ENCODE data around the gene TNFRSF9. TPM values are rescaled to one million over a fixed set of nuclear protein-coding genes. Genes with fewer than 3 reads are reported as not detected.

The TNFRSF9 gene
- total RNA-seq, 2 experiments from 2014 or later = 2.7 to 3.2 TPM

DNA sequence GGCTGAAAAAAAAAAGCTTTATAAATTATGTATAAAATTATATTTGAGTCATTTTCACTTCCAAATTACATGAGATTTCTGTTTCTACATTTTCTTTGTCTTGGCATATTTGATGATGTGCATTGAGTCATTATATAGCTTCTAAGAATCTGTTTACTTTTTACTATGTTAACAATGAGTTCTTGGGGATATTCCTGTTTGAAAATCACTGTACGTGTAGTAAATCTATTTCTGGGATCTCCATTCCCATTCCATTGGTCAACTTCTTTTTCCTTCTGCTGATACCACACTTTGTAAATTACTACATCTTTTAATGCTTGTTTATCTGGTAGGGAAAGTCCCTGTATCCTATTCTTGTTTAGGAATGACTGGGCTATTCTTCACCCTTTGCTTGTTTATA lies 43.6 kb downstream of the TNFRSF9 start:
- no peaks in the 10 kb centered on the region for H3K36me3 Mint-ChIP-seq
- H3K9me3 Mint-ChIP-seq = no peaks in the 10 kb centered on the region
- DNase-seq (no peak), ATAC-seq (ENCODE audit: low read depth) (no peak)
- no peak overlapping the region for H3K27ac Mint-ChIP-seq
- H3K4me3 Mint-ChIP-seq = no peak overlapping the region
- no peaks in the 10 kb centered on the region for H3K27me3 Mint-ChIP-seq
- H3K4me1 Mint-ChIP-seq = peaks cover 9% of the 10 kb centered on the region
- POLR2A ChIA-PET = no interaction called here

DNA sequence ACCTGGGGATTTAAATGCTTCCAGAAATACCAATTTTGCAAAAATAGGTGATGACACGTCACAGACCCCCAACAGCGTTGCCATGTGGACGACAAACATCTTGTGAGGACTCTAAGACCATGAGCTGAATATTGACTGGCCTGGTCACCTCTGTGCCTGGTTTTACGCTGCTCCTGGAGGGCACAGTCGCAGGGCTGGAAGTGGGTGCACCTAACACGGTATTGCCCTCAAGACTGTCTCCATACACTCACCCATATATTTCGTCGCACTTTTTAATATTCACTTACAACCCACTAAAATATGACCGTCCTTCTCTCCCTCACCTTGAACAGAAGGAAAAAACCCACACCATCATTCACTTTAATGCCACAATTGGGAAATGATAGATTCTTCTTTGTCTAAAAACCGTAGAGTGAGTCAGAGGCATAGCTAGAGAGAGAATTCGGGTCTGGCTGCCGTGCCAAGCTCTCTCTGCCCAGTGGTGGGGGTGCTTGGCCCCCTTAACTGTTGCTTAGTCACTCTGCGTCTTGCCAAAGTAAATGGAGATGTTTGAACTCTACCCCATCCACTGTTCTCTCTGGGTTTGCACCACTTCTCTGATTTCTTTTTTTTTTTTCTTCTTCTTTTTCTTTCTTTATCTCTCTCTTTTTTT lies 47.0 kb downstream of the TNFRSF9 start:
- DNase-seq (no peak), ATAC-seq (ENCODE audit: low read depth) (no peak)
- no peaks in the 10 kb centered on the region for H3K36me3 Mint-ChIP-seq
- H3K4me1 Mint-ChIP-seq = no peaks in the 10 kb centered on the region
- POLR2A ChIA-PET = no interaction called here
- no peak overlapping the region for H3K27ac Mint-ChIP-seq
- H3K9me3 Mint-ChIP-seq = peaks cover 3% of the 10 kb centered on the region
- H3K27me3 Mint-ChIP-seq = peaks cover 3% of the 10 kb centered on the region
- H3K4me3 Mint-ChIP-seq = no peak overlapping the region

GRCh38 chr1:7891804-7892203 lies 48.8 kb downstream of the TNFRSF9 start:
- Mint-ChIP-seq H3K27me3 (peaks cover 11% of the 10 kb centered on the region), H3K36me3 (no peaks in the 10 kb centered on the region), H3K4me1 (no peaks in the 10 kb centered on the region), H3K4me3 (no peak overlapping the region), H3K27ac (no peak overlapping the region), H3K9me3 (peaks cover 3% of the 10 kb centered on the region)
- DNase-seq (no peak), ATAC-seq (ENCODE audit: low read depth) (no peak)
- POLR2A ChIA-PET = no interaction called here

GRCh38 chr1:7890853-7891252 lies 49.8 kb downstream of the TNFRSF9 start:
- Mint-ChIP-seq H3K9me3 (peaks cover 3% of the 10 kb centered on the region), H3K36me3 (no peaks in the 10 kb centered on the region), H3K27ac (no peak overlapping the region), H3K4me1 (no peaks in the 10 kb centered on the region), H3K27me3 (peaks cover 11% of the 10 kb centered on the region), H3K4me3 (no peak overlapping the region)
- no peak for DNase-seq
- ATAC-seq (ENCODE audit: low read depth) = no peak
- POLR2A ChIA-PET = no interaction called here

DNA sequence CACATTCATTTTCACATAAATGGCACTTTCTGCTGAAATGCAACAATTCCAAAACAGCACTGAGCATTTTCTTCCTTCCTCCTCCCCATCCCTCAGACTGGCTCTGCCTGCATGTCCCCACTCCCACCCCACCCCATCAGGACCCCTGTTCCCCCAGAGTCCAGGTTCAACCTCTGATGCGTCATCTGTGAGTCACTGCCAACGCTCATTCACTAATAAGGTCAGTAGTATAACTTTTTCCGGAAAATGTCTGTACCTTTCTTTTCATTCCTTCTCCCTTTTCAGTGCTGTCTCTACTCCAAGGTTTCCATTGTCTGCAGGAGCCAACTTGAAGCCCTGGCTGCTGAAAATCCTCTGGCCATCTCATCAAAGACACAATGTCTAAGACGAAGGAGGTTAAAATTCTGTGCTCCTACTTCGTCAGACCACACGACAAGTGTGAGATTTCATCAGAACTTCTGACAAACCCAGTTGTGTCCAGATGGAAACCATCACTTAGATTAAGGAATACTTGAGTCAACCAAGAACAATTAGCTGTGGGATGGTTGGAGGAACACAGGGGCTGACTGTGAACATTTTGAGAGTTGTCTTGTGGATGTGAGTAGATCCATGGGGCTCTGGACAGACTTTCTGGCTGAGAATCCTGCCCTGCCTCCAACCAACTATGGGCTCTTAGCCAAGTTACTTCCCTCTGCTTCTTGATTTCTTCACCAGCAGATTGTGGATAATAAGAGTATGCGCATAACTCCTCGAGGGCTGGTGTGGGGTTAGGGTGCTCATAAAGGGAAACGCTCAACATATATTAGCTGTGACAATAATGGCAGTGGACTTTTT lies 52.2 kb downstream of the TNFRSF9 start:
- Mint-ChIP-seq H3K27me3 (peaks cover 16% of the 10 kb centered on the region), H3K9me3 (peaks cover 8% of the 10 kb centered on the region), H3K36me3 (peaks cover 1% of the 10 kb centered on the region), H3K4me3 (no peak overlapping the region), H3K27ac (no peak overlapping the region), H3K4me1 (no peaks in the 10 kb centered on the region)
- ATAC-seq (ENCODE audit: low read depth) (no peak), DNase-seq (no peak)
- POLR2A ChIA-PET = no interaction called here

GRCh38 chr1:7886405-7886745 lies 54.3 kb downstream of the TNFRSF9 start:
- no peak overlapping the region for H3K27ac Mint-ChIP-seq
- POLR2A ChIA-PET = no interaction called here
- no peak overlapping the region for H3K4me3 Mint-ChIP-seq
- DNase-seq = no peak
- H3K36me3 Mint-ChIP-seq = peaks cover 1% of the 10 kb centered on the region
- peaks cover 16% of the 10 kb centered on the region for H3K27me3 Mint-ChIP-seq
- peaks cover 8% of the 10 kb centered on the region for H3K9me3 Mint-ChIP-seq
- no peaks in the 10 kb centered on the region for H3K4me1 Mint-ChIP-seq
- no peak for ATAC-seq (ENCODE audit: low read depth)

DNA sequence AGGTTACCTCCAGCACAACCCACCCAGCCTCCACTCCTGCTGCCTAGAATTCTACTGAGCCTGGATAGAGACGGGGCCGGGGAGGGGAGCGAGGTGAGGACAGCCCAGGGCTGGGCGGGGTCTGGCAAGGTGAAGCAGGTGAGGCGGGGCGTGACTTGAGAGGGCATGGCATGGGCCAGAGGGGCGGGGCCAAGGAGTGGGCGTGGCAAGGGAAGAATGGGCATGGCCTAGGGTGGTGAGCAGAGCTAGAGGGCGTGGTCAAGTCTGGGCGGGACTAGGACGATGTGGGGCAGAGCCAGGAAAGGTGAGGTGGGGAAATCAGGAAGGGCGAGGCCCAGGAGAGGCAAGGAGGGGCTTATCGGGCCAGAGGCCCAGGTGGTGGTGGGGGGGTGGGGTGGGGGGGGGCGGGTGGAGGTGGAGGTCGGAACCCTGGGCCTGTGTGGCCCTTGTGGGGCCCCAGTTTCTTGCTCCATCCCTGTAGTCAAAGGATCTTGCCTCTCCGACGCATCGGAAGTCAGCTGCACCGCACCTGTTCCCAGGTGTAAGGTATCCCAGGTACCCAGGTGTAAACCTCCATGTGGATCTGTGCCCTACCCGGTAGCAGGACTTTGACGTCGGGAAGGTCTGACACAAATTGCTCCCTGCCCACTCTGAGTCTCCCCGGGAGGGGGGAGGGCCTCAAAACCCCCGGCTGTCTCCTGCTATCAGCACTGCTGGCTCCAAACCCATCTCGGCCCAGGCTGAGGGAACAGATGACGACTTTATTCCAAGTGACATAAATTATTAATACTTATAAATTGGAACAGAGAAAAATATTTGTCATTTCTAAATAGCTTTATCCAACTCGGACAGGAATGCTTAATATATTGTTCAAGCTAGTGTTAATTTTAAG lies 54.9 kb downstream of the TNFRSF9 start:
- Mint-ChIP-seq H3K27me3 (peaks cover 16% of the 10 kb centered on the region), H3K27ac (no peak overlapping the region), H3K36me3 (peaks cover 1% of the 10 kb centered on the region), H3K4me3 (no peak overlapping the region), H3K9me3 (peaks cover 5% of the 10 kb centered on the region), H3K4me1 (no peaks in the 10 kb centered on the region)
- DNase-seq = no peak
- POLR2A ChIA-PET = no interaction called here
- no peak for ATAC-seq (ENCODE audit: low read depth)

DNA sequence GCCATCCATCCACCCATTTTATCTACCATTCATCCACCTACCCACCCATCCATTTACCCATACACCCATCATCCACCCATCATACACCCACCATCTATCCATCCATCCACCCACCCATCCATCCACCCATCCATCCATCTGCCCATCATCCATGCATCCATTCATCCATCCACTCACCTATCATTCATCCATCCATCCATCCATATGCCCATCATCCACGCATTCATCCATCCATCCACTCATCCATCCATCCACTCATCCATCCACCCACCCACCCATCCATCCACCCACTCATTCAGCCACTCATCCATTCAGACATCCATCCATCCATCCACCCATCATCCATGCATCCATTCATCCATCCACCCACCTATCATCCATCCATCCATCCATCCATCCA lies 55.9 kb downstream of the TNFRSF9 start:
- no peak overlapping the region for H3K27ac Mint-ChIP-seq
- DNase-seq = no peak
- no peak overlapping the region for H3K4me3 Mint-ChIP-seq
- ATAC-seq (ENCODE audit: low read depth) = no peak
- H3K27me3 Mint-ChIP-seq = peaks cover 18% of the 10 kb centered on the region
- POLR2A ChIA-PET = no interaction called here
- H3K4me1 Mint-ChIP-seq = no peaks in the 10 kb centered on the region
- peaks cover 4% of the 10 kb centered on the region for H3K9me3 Mint-ChIP-seq
- H3K36me3 Mint-ChIP-seq = peaks cover 1% of the 10 kb centered on the region

DNA sequence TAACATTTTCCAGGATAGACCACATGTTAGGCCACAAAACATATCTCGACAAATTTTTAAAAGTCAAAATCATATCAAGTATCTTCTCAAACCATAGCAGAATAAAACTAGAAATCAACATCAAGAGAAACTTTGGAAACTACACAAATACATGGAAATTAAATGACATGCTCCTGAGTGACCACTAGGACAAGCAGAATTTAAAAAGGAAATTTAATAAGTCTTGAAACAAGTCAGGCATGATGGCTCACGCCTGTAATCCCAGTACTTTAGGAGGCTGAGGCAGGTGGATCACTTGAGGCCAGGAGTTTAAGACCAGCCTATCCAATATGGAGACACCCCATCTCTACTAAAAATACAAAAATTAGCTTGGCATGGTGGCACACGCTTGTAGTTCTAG lies 61.4 kb downstream of the TNFRSF9 start:
- peaks cover 9% of the 10 kb centered on the region for H3K9me3 Mint-ChIP-seq
- H3K27ac Mint-ChIP-seq = no peak overlapping the region
- ATAC-seq (ENCODE audit: low read depth) (no peak), DNase-seq (no peak)
- peaks cover 7% of the 10 kb centered on the region for H3K36me3 Mint-ChIP-seq
- H3K27me3 Mint-ChIP-seq = peaks cover 6% of the 10 kb centered on the region
- peaks cover 6% of the 10 kb centered on the region for H3K4me1 Mint-ChIP-seq
- no peak overlapping the region for H3K4me3 Mint-ChIP-seq
- POLR2A ChIA-PET = no interaction called here

GRCh38 chr1:7878027-7878426 lies 62.6 kb downstream of the TNFRSF9 start:
- no peak for DNase-seq

DNA sequence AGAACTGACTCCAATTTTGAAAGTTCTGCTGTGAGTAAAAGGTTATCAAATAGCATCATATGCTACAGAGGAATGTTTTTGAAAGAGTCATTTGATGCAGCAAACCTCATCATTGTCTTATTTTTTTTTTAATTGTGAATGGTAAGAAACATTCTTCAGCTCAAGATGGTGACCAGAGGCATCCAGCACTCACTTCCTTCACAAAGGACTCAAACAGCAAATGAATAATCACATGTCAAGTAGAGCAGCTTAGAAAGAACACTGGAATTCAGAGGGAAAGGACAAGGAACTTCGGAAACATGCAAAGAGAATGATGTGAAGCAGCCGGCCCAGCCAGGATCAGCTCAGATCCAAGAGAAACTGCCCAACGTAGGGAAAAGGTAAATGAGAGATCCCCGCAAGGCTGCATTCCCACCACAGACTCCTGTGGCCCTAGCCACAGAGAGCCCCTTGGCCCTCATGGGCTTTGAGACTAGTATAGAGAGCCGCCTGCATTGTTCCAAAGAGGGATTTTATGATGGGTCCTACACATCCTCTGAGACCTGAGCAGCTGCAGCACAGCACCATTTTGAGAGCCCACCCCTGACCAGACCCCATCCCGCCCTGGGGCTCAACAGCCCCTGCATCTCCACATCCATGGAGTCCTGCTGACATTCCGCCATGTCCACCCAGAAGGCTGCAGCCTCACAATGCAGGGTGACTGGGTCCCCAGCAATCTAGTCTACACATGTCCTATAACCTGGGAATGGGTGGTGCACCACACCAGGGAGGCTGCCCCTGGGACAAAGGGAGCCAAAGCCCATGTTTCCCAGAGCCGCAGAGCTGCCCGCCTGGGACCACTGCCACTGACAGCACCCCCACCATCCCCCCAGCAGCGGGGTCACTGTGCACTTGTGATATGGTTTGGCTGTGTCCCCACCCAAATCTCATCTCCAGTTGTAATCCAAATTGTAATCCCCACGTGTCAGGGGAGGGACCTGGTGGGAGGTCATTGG lies 66.5 kb downstream of the TNFRSF9 start:
- Mint-ChIP-seq H3K4me1 (peaks cover 6% of the 10 kb centered on the region), H3K9me3 (peaks cover 9% of the 10 kb centered on the region), H3K36me3 (peaks cover 7% of the 10 kb centered on the region), H3K4me3 (no peak overlapping the region), H3K27ac (no peak overlapping the region), H3K27me3 (peaks cover 2% of the 10 kb centered on the region)
- POLR2A ChIA-PET = no interaction called here
- DNase-seq = no peak
- no peak for ATAC-seq (ENCODE audit: low read depth)

More at GRCh38 chr1:7878027-7878426, 62.6 kb downstream of the TNFRSF9 start:
- Mint-ChIP-seq H3K4me3 (no peak overlapping the region), H3K27me3 (peaks cover 6% of the 10 kb centered on the region), H3K9me3 (peaks cover 9% of the 10 kb centered on the region), H3K36me3 (peaks cover 7% of the 10 kb centered on the region), H3K4me1 (peaks cover 6% of the 10 kb centered on the region), H3K27ac (no peak overlapping the region)
- POLR2A ChIA-PET = no interaction called here
- no peak for ATAC-seq (ENCODE audit: low read depth)

DNA sequence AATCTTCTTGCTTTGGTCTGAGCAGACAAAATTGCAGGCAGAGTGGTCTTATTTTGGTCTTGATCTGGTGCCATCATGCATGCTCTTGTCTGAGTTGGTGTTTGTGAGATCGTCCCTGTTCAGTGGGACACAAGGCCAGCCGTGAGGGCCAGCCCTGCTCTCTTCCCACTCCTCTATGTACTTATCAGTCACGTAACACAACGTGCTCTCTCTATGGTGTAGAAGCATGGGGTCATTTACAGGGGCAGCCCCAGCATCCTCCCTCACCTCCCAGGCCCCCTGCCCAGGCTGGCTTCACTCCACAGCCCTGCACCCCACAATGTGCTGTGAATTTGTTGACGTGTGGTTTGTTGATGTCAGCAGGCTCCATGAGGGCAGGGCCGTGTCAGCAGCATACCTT lies 69.5 kb downstream of the TNFRSF9 start:
- Mint-ChIP-seq H3K27me3 (peaks cover 2% of the 10 kb centered on the region), H3K9me3 (no peaks in the 10 kb centered on the region), H3K4me3 (no peak overlapping the region), H3K4me1 (no peaks in the 10 kb centered on the region), H3K27ac (no peak overlapping the region), H3K36me3 (no peaks in the 10 kb centered on the region)
- no peak for DNase-seq
- POLR2A ChIA-PET = no interaction called here
- no peak for ATAC-seq (ENCODE audit: low read depth)

Data from activated naive CD8-positive, alpha-beta T cell treated with anti-CD3 and anti-CD28 coated beads, Interleukin-2, amount 10 ng/mL, durations not matched to agents 7 days and 5 days (primary cell).